IMR-90 (cell line): ENCODE data around the gene GALNT13. TPM values are rescaled to one million over a fixed set of nuclear protein-coding genes. Genes with fewer than 3 reads are reported as not detected.

Experiments used
- ATAC-seq: fragments of 200-7000 bp; cut with Tn5 transposase; 2 replicates; pipeline ENCODE4 v1.9.1; 2020; ENCODE audit warnings: low read depth, mild to moderate bottlenecking, moderate library complexity
- BruUV-seq: library from RNA; stranded (reverse); fragments of 400-500 nt; replicated peaks from 2 replicates; lab custom pipeline; 2021; lab: Mats Ljungman, UMichigan
- CTCF ChIA-PET: fragments of 300-600 bp; formaldehyde crosslinking; extraction: SDS; loops from one replicate; lab custom pipeline; 2021; ENCODE audit warnings: antibody characterized with exemption; lab: Yijun Ruan, JAX
- POLR2A ChIA-PET: fragments of 300-600 bp; sonication (Branson Sonifier 250); formaldehyde crosslinking; loops from one replicate; lab custom pipeline; 2022; ENCODE audit warnings: antibody characterized with exemption; ENCODE audit not compliant: unreplicated experiment; lab: Charles Lee
- DNase-seq: peaks from one replicate; pipeline ENCODE4 v3.0.0; 2013
- H2AFZ ChIP-seq: replicated peaks from 2 replicates; pipeline ENCODE3; 2013; ENCODE audit warnings: low read length, mild to moderate bottlenecking; ENCODE audit not compliant: poor library complexity
- H2AK5ac ChIP-seq: 2 replicates; pipeline ENCODE4 v1.6.1; 2013; ENCODE audit warnings: low read depth, low read length, inconsistent platforms
- H2AK9ac ChIP-seq: replicated peaks from 2 replicates; pipeline ENCODE3; 2013; ENCODE audit warnings: mild to moderate bottlenecking, low read depth, low read length, moderate library complexity; ENCODE audit not compliant: poor library complexity
- H2BK120ac ChIP-seq: 2 replicates; pipeline ENCODE4 v1.6.1; 2013; ENCODE audit warnings: low read depth, low read length, inconsistent platforms
- H2BK15ac ChIP-seq: 3 replicates; pipeline ENCODE4 v1.6.1; 2013; ENCODE audit warnings: low read depth, low read length, inconsistent platforms
- H2BK20ac ChIP-seq: 2 replicates; pipeline ENCODE4 v1.6.1; 2013; ENCODE audit warnings: low read depth, mild to moderate bottlenecking, inconsistent platforms, low read length, moderate library complexity
- H2BK5ac ChIP-seq: 2 replicates; pipeline ENCODE4 v1.6.1; 2013; ENCODE audit warnings: mild to moderate bottlenecking, low read depth, low read length, inconsistent platforms; ENCODE audit not compliant: poor library complexity, severe bottlenecking
- H3K14ac ChIP-seq: replicated peaks from 2 replicates; pipeline ENCODE4 v1.6.1; 2013; ENCODE audit warnings: low read depth, low read length, inconsistent platforms
- H3K18ac ChIP-seq: 2 replicates; pipeline ENCODE4 v1.6.1; 2013; ENCODE audit warnings: low read depth, low read length, control low read depth
- H3K23ac ChIP-seq: 2 replicates; pipeline ENCODE4 v1.6.1; 2013; ENCODE audit warnings: low read depth, low read length, inconsistent platforms
- H3K27ac ChIP-seq: 2 replicates; pipeline ENCODE4 v1.5.1; 2013; ENCODE audit warnings: mild to moderate bottlenecking, control low read depth, low read length; ENCODE audit not compliant: insufficient read depth
- H3K27me3 ChIP-seq: 2 replicates; pipeline ENCODE4 v1.6.1; 2013; ENCODE audit warnings: low read length; ENCODE audit not compliant: control insufficient read depth, insufficient read depth
- H3K36me3 ChIP-seq: 2 replicates; pipeline ENCODE4 v1.6.1; 2013; ENCODE audit warnings: low read length, mixed read lengths; ENCODE audit not compliant: control insufficient read depth, insufficient read depth
- H3K4ac ChIP-seq: 2 replicates; pipeline ENCODE4 v1.6.1; 2013; ENCODE audit warnings: low read depth, low read length, inconsistent platforms
- H3K4me1 ChIP-seq: 2 replicates; pipeline ENCODE4 v1.6.1; 2013; ENCODE audit warnings: low read length, mixed read lengths; ENCODE audit not compliant: control insufficient read depth, insufficient read depth
- H3K4me2 ChIP-seq: 2 replicates; pipeline ENCODE4 v1.6.1; 2013; ENCODE audit warnings: low read depth, mild to moderate bottlenecking, control low read depth, low read length, moderate library complexity
- H3K4me3 ChIP-seq: 2 replicates; pipeline ENCODE4 v1.5.1; 2013; ENCODE audit warnings: low read depth, mild to moderate bottlenecking, control low read depth, low read length, moderate library complexity; ENCODE audit not compliant: insufficient read depth
- H3K56ac ChIP-seq: 2 replicates; pipeline ENCODE4 v1.6.1; 2013; ENCODE audit warnings: low read length, inconsistent platforms; ENCODE audit not compliant: insufficient read depth; ENCODE audit errors: extremely low read depth
- H3K79me1 ChIP-seq, 2 experiments: 2 replicates each; pipeline ENCODE4 v1.6.1; 2013; ENCODE audit warnings: low read length in 2 of 2, inconsistent platforms in 1 of 2, low read depth in 1 of 2
- H3K9ac ChIP-seq: 2 replicates; pipeline ENCODE4 v1.6.1; 2013; ENCODE audit warnings: low read depth, low read length, control low read depth
- H3K9me1 ChIP-seq: 2 replicates; pipeline ENCODE4 v1.6.1; 2013; ENCODE audit warnings: low read length, inconsistent platforms; ENCODE audit not compliant: insufficient read depth
- H3K9me3 ChIP-seq: 2 replicates; pipeline ENCODE4 v1.6.1; 2013; ENCODE audit warnings: low read length; ENCODE audit not compliant: control insufficient read depth, insufficient read depth
- H4K20me1 ChIP-seq: 2 replicates; pipeline ENCODE4 v1.6.1; 2013; ENCODE audit warnings: low read length, inconsistent platforms; ENCODE audit not compliant: insufficient read depth
- H4K5ac ChIP-seq: 2 replicates; pipeline ENCODE4 v1.6.1; 2013; ENCODE audit warnings: mild to moderate bottlenecking, low read depth, low read length, control low read depth
- H4K8ac ChIP-seq, 2 experiments: 2 replicates each; pipeline ENCODE4 v1.6.1; 2013; ENCODE audit warnings: low read depth in 2 of 2, low read length in 2 of 2, control low read depth in 1 of 2, inconsistent platforms in 1 of 2
- H4K91ac ChIP-seq: 2 replicates; pipeline ENCODE4 v1.6.1; 2013; ENCODE audit warnings: low read depth, low read length, inconsistent platforms; ENCODE audit not compliant: insufficient read depth
- BHLHE40 ChIP-seq: fragments of 150-350 bp; IDR thresholded peaks from 2 replicates; pipeline ENCODE4 v1.6.1; 2016; ENCODE audit warnings: mild to moderate bottlenecking, low read depth, low read length
- CEBPB ChIP-seq: IDR thresholded peaks from 2 replicates; pipeline ENCODE4 v1.6.1; 2012; ENCODE audit warnings: low read depth, low read length, improper control_type of control experiment
- CHD1 ChIP-seq: IDR thresholded peaks from 2 replicates; pipeline ENCODE4 v1.6.1; 2012; ENCODE audit warnings: low read depth, low read length, improper control_type of control experiment
- ELK1 ChIP-seq: fragments of 150-350 bp; IDR thresholded peaks from 2 replicates; pipeline ENCODE4 v1.6.1; 2016; ENCODE audit warnings: low read depth, mild to moderate bottlenecking, low read length, moderate library complexity, borderline replicate concordance
- FOS ChIP-seq: fragments of 150-350 bp; IDR thresholded peaks from 2 replicates; pipeline ENCODE4 v1.6.1; 2016; ENCODE audit warnings: low read depth, low read length
- MAFK ChIP-seq: IDR thresholded peaks from 2 replicates; pipeline ENCODE4 v1.6.1; 2012; ENCODE audit warnings: low read depth, low read length, improper control_type of control experiment
- MAZ ChIP-seq: IDR thresholded peaks from 2 replicates; pipeline ENCODE4 v1.6.1; 2012; ENCODE audit warnings: low read depth, mild to moderate bottlenecking, low read length, improper control_type of control experiment, moderate library complexity, borderline replicate concordance
- MXI1 ChIP-seq: IDR thresholded peaks from 2 replicates; pipeline ENCODE4 v1.6.1; 2012; ENCODE audit warnings: low read depth, mild to moderate bottlenecking, low read length, moderate library complexity, borderline replicate concordance
- NFE2L2 ChIP-seq: fragments of 150-350 bp; IDR thresholded peaks from 2 replicates; pipeline ENCODE4 v1.6.1; 2016; ENCODE audit warnings: low read depth, mild to moderate bottlenecking, low read length
- POLR2A ChIP-seq: IDR thresholded peaks from 2 replicates; pipeline ENCODE4 v1.6.1; 2012; ENCODE audit warnings: mild to moderate bottlenecking, low read depth, low read length
- RAD21 ChIP-seq: IDR thresholded peaks from 2 replicates; pipeline ENCODE4 v1.6.1; 2012; ENCODE audit warnings: low read length, improper control_type of control experiment
- RCOR1 ChIP-seq: IDR thresholded peaks from 2 replicates; pipeline ENCODE4 v1.6.1; 2012; ENCODE audit warnings: mild to moderate bottlenecking, low read length, improper control_type of control experiment; ENCODE audit not compliant: insufficient replicate concordance
- RFX5 ChIP-seq: IDR thresholded peaks from 2 replicates; pipeline ENCODE4 v1.8.0; 2012; ENCODE audit warnings: low read depth, mild to moderate bottlenecking, low read length, moderate library complexity
- SMC3 ChIP-seq: fragments of 150-350 bp; IDR thresholded peaks from 2 replicates; pipeline ENCODE4 v1.6.1; 2016; ENCODE audit warnings: low read depth, mild to moderate bottlenecking, antibody characterized with exemption, low read length, moderate library complexity
- WGBS, 2 experiments: methylation state at CpG; one replicate each; pipeline versions ENCODE4 v1.1.5 to v1.1.7; 2013; ENCODE audit warnings: missing lambda C conversion rate in 2 of 2; ENCODE audit not compliant: insufficient read length in 1 of 2; ENCODE audit errors: extremely low coverage in 2 of 2; 5-methylcytosine and 5-hydroxymethylcytosine counted together
- dilution Hi-C: fragments of 300-500 bp; cut with HindIII; formaldehyde crosslinking; loops from one replicate; pipeline ENCODE4 v1.14.3; 2018; ENCODE audit warnings: low sequenced_read_pairs; ENCODE audit not compliant: unreplicated experiment
- in situ Hi-C: fragments of 300-500 bp; cut with MboI; formaldehyde crosslinking; loops from 3 replicates; pipeline ENCODE4 v1.14.3; 2019; ENCODE audit warnings: low sequenced_read_pairs, inconsistent platforms, mixed read lengths
- intact Hi-C: fragments of 100-400 bp; cut with micrococcal nuclease; formaldehyde crosslinking; loops from 2 replicates; pipeline ENCODE4 v1.10.0; 2022
- polyA plus RNA-seq, 3 experiments: library from polyadenylated mRNA; depleted of rRNA; stranded (reverse); fragments of >200 nt; gene quantifications; 2 replicates each; pipeline ENCODE4 v1.2.3, GENCODE V29; 2012; ENCODE audit warnings: low replicate concordance in 1 of 3
- total RNA-seq: library from RNA; depleted of rRNA; stranded (reverse); fragments of >200 nt; gene quantifications from 2 replicates; pipeline ENCODE4 v1.2.3, GENCODE V29; 2012
- TF ChIP-seq, protein P1 (sequence below): conservative IDR thresholded peaks from 2 replicates; pipeline ENCODE4 v1.5.1; 2012; ENCODE audit warnings: mild to moderate bottlenecking, low read depth, low read length, improper control_type of control experiment
- TF ChIP-seq, protein P2 (sequence below): fragments of 150-350 bp; IDR thresholded peaks from 2 replicates; pipeline ENCODE4 v1.6.1; 2017; ENCODE audit warnings: mild to moderate bottlenecking, antibody characterized with exemption, low read length, low read depth

The GALNT13 gene
- total and polyA plus RNA-seq, 2 of the 4 experiments (the other 2 are of a cell fraction): 0.03 TPM; not detected in 1

GRCh38 chr2:154394600-154394999 is 522.9 kb downstream of the GALNT13 start:
- BruUV-seq: no TSS peak

More at GRCh38 chr2:154394600-154394999, 522.9 kb downstream of the GALNT13 start:
- ChIA-PET POLR2A (no interaction called here), CTCF (no interaction called here)
- Histone ChIP-seq H2AK5ac (no peak overlapping the region), H3K4me2 (no peak overlapping the region), H3K9me1 (no peaks in the 10 kb centered on the region), H4K20me1 (no peaks in the 10 kb centered on the region), H3K14ac (no peak overlapping the region), H2AFZ (no peak overlapping the region), H2BK120ac (no peak overlapping the region), H3K9me3 (peaks cover 5% of the 10 kb centered on the region), H3K4ac (no peak overlapping the region), H3K79me1 (no peaks in the 10 kb centered on the region), H4K8ac (no peak overlapping the region), H3K4me3 (no peak overlapping the region), H2AK9ac (no peak overlapping the region), H2BK15ac (no peak overlapping the region), H4K5ac (no peak overlapping the region), H3K18ac (no peak overlapping the region), H3K27me3 (no peaks in the 10 kb centered on the region), H3K36me3 (no peaks in the 10 kb centered on the region), H3K56ac (no peak overlapping the region), H3K23ac (no peak overlapping the region), H3K9ac (no peak overlapping the region), H2BK5ac (no peak overlapping the region), H4K91ac (no peak overlapping the region), H3K27ac (no peak overlapping the region), H2BK20ac (no peak overlapping the region), H3K4me1 (no peaks in the 10 kb centered on the region)
- DNase-seq (no peak), ATAC-seq (no peak)
- WGBS, 2 experiments: no CpG with 5 or more reads among the region's 3 CpGs
- dilution Hi-C loops: no loop called here
- TF ChIP-seq RFX5: no peak
- no peak for TF ChIP-seq MAZ
- no peak for TF ChIP-seq SMC3
- TF ChIP-seq NFE2L2: no peak
- no peak for TF ChIP-seq CHD1
- no peak for TF ChIP-seq RCOR1
- TF ChIP-seq FOS: no peak
- no peak for TF ChIP-seq POLR2A
- TF ChIP-seq, protein P1, sequence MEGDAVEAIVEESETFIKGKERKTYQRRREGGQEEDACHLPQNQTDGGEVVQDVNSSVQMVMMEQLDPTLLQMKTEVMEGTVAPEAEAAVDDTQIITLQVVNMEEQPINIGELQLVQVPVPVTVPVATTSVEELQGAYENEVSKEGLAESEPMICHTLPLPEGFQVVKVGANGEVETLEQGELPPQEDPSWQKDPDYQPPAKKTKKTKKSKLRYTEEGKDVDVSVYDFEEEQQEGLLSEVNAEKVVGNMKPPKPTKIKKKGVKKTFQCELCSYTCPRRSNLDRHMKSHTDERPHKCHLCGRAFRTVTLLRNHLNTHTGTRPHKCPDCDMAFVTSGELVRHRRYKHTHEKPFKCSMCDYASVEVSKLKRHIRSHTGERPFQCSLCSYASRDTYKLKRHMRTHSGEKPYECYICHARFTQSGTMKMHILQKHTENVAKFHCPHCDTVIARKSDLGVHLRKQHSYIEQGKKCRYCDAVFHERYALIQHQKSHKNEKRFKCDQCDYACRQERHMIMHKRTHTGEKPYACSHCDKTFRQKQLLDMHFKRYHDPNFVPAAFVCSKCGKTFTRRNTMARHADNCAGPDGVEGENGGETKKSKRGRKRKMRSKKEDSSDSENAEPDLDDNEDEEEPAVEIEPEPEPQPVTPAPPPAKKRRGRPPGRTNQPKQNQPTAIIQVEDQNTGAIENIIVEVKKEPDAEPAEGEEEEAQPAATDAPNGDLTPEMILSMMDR: no peak
- no peak for TF ChIP-seq ELK1
- no peak for TF ChIP-seq RAD21
- no peak for TF ChIP-seq BHLHE40
- no peak for TF ChIP-seq CEBPB
- TF ChIP-seq, protein P2, sequence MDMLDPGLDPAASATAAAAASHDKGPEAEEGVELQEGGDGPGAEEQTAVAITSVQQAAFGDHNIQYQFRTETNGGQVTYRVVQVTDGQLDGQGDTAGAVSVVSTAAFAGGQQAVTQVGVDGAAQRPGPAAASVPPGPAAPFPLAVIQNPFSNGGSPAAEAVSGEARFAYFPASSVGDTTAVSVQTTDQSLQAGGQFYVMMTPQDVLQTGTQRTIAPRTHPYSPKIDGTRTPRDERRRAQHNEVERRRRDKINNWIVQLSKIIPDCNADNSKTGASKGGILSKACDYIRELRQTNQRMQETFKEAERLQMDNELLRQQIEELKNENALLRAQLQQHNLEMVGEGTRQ: no peak
- no peak for TF ChIP-seq MAFK
- no peak for TF ChIP-seq MXI1
- in situ Hi-C loops: no loop called here
- intact Hi-C loops: no loop called here
